Kidney capillary endothelial cell (primary cell): ENCODE measurements around the gene CD9.

Source experiments
- DNase-seq: peaks from one replicate; pipeline ENCODE4 v3.0.0-alpha.2; 2018; ENCODE audit warnings: low spot score

Gene CD9

DNA sequence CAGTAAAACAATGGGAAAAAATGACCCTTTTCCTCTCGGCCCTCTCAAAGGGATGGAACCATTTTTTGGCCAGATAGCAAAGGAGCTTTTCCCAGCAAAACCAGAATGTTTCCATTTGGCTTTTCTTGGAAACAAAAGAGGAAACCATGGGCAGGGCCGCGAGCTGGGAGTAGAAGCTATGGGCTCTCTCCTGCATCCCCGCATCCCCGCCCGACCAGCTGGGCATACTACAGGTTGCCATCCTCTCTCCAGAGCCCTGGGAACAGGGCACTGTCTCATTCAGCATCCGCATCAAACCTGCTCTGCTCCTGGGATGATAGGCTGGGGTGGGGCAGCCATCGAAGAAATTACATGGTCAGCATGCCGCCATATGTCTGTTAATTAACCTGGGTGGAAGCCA is 20.9 kb downstream of the CD9 start:
- DNase-seq: no peak

GRCh38 chr12:6222078-6222654 is 22.0 kb downstream of the CD9 start:
- DNase-seq: no peak

DNA sequence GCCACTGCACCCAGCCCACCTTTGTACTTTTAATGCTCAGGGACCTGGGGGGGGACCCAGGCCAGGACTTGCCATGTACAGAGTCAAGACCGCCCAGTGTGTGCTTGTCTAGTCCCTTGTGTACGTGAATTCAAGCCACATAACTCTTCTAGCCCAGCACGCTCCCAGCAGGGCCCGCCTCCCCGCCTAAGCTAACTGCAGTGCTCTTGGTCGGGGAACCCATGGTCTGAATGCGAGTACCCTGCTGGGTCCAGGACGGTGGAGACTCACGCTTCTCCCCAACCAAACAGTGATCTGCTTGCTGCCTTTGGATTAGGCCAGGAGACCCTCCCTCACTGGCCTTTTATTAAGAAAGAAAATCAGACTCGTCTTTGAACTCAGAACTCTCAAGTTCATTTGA is 23.3 kb downstream of the CD9 start:
- no peak for DNase-seq

GRCh38 chr12:6224550-6224949 is 24.4 kb downstream of the CD9 start:
- DNase-seq: no peak

DNA sequence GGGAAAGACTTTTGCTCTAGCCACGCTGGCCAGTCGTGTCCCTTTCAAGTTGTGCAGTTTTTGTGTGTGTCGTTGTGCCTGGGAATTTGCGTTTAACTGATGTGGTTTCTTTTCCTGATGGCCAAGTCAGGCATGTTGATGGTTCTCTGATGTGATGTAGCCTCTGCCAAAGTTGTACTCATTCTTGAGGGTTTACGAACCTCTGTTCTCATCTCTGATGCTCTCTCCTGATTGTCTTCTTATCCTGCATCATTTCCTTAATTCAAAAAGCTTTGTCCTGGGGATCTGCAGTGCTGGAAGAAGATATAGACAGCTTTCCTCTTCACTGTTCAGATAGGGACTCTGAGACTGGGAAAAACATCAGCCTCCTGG is 25.4 kb downstream of the CD9 start:
- DNase-seq: no peak

DNA sequence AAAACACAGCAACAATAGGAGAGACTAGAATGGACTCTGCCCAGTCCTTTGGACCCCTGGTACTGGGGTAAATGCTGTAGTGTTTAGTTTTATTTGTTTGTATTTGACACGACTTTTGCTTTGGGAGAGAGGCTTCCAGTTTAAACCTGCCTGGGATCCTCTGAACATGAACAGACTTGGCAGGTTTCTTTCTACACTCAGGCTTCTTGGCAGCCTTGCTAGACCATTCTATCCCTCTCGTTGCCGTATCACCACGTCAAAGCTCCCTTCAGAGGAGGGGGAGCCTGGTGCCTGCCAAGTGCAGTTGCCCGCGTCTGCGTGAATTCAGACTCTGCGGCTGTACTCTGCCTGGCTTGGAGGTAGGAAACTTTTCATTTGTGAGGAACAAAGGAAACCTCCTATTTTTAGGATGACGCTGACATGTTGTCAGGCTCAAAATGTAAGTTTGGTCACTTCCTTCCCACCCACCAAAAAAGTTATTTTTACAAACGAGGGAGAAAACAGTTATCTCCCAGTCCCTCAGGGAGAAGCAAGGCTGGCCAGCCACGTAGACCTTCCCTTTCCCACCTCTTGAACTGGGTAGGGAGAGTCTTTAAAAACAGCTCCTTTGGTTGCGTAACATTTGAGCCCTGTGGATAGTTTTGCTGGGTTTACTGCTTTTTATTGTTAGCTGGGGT is 25.9 kb downstream of the CD9 start:
- DNase-seq: no peak

- no peak for DNase-seq
These were observed 26.5 kb downstream of the CD9 start for GRCh38 chr12:6226679-6227051.

GRCh38 chr12:6228535-6229223 is 28.5 kb downstream of the CD9 start:
- no peak for DNase-seq

DNA sequence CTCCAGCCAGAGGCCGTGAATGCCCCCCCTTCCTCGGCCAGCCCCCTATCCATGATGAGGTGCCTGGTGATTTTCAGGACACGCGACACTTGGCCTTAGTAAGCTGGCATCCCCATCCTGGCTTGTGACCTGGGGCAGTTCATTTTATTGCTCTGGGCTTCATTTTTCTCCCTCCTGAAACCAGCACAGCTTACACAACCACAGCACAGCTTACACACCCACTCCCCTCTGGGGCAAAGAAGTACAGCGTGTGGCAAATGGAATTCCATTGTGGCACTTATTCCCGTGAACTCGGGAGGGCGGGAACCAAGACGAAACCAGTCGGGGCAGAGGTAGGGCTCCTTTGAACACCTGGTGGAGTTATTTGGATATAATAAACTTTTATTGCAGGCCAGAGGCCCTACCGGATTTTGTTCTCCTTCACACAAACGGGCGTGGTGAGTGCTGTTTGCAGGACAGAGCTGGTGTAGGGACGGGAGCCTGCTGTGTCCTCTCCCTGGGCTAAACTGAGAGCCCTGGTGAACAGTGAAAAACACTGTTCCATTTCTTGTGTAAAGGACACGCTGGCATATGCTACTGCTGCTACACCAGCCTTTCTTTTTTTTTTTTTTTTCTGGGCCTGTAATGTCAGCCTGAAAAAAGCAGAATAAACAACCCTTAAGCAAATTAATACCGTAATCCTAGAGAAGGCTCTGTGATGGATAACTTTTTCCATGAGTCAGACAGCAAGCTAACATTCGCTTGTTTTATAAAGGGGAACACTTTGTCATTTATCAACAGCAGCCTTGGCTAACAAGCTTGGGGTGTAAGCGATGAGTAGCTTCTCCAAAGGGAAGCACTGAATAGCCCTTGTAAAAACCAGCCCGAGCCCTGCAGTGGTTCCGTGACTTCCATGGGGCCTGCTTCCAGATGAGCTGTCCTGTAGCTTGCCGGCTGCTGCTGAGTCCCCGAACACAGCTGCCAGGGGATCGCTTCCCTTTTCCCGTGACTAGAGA is 29.3 kb downstream of the CD9 start:
- DNase-seq: no peak

- DNase-seq: no peak
These were observed 30.3 kb downstream of the CD9 start for GRCh38 chr12:6230321-6231110.

DNA sequence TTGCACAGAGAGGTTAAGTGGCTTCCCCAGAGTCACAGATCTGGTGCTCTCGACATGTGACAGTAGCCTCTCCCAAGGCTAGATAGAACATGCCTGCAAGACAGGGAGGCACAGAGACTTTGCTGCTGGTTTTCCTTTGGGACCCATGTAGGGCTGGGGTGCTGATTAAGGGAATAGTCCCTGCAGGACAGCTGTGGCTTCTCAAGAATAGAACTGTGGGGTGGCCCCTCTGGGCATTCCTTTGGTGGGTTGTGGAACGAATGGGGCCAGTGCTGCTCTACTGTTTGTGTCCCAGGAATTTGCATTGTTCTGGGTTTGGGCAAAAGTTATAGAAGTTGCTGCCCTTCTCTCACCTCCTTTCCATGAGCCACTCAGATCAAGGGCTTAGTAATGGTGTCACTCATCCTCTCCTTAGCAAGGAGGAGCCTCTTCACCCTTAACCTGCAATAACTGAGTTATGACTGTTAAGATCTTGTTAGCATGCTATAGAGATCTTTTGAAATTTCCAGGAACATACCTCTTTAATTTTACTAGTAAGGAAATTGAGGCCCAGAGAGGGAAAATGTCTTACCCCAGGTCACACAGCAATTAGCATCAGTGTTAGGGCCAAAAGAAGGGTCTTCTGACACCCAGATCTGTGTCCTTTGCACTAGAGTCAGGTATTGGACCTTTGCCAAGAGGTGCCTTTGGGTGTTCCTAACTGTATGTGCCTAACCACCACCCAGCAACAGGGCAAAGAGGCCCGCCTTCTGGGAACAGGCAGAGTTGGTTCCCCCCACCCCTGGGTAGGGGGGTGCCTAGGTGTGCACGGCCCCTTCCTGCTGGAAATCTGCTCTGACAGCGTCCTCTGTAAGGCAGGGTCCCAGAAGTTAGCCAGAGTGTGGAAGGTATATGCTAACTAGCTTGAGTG is 31.4 kb downstream of the CD9 start:
- no peak for DNase-seq

GRCh38 chr12:6233121-6233971 is 33.1 kb downstream of the CD9 start:
- no peak for DNase-seq

DNA sequence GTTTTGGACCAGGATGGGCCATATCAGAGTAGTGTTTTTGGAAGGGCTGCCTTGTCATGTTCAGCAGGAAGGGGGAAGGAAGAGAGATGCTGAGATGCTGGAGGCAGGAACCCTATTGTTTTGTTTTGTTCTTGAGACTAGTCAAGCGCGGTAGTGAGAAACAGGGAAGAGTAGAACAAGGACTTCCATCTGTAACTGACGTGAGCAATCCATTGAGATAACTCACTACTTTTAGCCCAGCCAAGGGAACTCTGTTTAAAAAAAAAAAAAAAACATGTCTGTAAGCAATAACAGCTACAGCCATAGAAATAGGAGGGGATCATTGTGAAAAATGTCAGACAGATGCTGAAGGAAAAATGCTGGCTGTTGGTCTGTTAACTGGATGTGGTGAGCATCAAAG is 34.0 kb downstream of the CD9 start:
- no peak for DNase-seq

DNA sequence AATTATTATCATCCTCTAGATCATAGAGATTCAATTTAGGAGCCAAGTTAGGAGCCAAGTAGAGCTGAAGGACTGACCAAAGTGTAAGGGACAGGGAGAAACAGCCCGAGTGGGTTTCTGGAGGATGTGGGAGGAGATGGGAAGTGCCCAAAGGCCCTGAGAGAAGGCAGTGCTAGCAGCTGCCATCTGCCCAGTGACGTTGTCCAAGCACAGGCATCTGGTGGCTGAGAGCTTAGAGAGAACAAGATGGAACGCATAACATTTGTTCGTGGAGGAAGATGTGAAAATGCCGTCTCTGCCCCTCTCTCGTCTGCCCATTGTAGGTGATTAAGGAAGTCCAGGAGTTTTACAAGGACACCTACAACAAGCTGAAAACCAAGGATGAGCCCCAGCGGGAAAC is 34.7 kb downstream of the CD9 start:
- no peak for DNase-seq

DNA sequence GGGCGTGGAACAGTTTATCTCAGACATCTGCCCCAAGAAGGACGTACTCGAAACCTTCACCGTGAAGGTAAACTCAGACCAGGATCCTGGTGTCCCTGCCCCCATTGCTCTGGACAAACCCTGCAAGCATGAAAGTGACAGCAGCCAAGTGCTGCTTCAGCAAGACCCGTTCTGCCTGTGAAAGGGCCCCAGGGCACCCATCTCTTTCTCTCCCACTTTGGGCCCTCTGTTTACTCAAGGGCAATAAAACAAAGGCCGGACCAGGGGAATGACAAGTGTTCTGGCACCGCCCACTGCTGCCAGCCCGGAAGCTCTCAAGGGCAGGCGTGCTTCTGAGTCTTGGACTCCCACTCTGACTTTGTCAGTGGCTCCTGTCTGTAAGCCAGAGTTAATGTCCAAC is 35.3 kb downstream of the CD9 start:
- DNase-seq: no peak

- no peak for DNase-seq
These were observed 35.9 kb downstream of the CD9 start for GRCh38 chr12:6235906-6236640.

GRCh38 chr12:6236641-6236940 is 36.4 kb downstream of the CD9 start:
- no peak for DNase-seq

DNA sequence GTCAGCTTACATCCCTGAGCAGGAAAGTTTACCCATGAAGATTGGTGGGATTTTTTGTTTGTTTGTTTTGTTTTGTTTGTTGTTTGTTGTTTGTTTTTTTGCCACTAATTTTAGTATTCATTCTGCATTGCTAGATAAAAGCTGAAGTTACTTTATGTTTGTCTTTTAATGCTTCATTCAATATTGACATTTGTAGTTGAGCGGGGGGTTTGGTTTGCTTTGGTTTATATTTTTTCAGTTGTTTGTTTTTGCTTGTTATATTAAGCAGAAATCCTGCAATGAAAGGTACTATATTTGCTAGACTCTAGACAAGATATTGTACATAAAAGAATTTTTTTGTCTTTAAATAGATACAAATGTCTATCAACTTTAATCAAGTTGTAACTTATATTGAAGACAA is 37.6 kb downstream of the CD9 start:
- no peak for DNase-seq

- DNase-seq: no peak
These were observed 38.7 kb downstream of the CD9 start for GRCh38 chr12:6238875-6239274.
